ENCODE results near the gene CCL16. TPM values are rescaled to one million over a fixed set of nuclear protein-coding genes. Genes with fewer than 3 reads are reported as not detected.
A peak's percentile ranks its signal among the peaks of the same experiment; 100 is the strongest.
"Not testable (repeated sequence)": the region's sequence is repeated elsewhere in the genome, so short reads cannot be mapped to it uniquely, and the experiment has no call there.

CCL16 gene
- polyA plus RNA-seq, 3 donors: 0.17 to 0.42 (median 0.30) TPM

DNA sequence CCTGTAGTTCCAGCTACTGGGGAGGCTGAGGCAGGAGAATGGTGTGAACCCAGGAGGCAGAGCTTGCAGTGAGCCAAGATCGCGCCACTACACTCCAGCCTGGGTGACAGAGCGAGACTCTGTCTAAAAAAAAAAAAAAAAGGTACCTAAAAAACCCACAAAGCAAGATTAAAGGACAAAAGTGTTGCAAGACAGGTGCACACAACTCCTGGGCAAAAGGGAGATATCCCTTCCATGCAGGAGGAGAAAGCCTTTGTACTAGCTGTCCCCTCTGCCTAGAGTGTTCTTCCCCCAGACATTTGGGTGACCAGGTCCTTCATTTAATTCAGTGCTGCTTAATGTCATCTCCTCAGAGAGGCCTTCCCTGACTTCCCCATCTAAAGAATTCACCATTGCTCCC lies 42.8 kb downstream of the CCL16 start:
- DNase-seq: not testable (repeated sequence)

DNA sequence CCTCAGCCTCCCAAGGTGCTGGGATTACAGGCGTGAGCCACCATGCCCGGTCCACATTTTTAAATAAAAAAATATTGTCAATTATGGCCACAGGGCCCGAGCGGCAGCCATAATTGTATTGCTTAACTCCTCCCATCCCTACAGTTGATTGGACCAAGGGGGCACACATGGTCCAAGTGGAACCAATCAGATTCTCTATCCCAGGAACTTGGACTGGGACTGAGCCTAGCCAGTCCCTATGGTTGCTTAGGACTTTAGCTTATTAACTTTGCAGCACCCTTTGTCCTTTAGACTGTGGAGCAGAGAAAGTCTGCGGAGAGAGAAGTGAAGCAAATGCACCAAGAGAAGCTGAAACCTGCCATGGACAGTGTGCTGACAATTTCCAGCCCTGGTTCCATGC lies 45.2 kb downstream of the CCL16 start:
- no peak for DNase-seq

DNA sequence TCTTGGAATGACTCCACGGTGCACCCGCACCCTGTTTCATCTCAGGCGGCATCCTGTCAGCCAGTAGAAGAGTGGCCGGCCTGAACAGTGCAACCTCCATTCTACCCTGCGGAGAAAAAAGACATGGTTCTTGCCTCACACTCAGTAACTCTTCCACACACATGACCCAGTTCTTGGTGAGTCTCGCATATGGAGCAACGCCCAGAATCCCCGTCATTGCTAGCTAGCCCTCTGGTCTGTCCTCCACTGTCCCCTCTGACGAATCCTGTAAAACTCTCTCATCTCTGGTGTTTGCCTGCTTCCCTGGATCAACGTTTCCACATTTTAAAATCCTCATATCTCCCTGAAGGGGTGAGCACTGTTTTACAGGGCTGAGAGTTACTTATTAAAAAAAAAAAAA lies 46.5 kb downstream of the CCL16 start:
- DNase-seq: no peak

DNA sequence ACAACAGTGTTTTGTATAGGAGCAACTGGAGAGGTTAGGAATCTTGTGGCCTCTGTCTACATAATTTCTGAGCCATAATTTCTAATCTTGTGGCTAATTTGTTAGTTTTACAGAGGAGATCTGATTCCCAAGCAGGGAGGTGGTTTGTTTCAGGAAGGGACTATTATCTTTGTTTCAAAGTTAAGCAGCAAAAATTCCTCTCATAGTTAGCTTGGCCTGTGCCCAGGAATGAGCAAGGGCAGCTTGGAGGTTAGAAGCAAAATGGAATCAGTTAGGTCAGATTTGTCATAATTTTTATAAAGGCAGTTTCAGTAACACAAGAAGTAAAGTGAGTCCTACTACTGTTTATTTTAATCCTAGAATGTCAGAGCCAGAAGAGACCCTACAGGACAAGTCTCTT lies 48.7 kb downstream of the CCL16 start:
- DNase-seq: peak; percentile 29

DNA sequence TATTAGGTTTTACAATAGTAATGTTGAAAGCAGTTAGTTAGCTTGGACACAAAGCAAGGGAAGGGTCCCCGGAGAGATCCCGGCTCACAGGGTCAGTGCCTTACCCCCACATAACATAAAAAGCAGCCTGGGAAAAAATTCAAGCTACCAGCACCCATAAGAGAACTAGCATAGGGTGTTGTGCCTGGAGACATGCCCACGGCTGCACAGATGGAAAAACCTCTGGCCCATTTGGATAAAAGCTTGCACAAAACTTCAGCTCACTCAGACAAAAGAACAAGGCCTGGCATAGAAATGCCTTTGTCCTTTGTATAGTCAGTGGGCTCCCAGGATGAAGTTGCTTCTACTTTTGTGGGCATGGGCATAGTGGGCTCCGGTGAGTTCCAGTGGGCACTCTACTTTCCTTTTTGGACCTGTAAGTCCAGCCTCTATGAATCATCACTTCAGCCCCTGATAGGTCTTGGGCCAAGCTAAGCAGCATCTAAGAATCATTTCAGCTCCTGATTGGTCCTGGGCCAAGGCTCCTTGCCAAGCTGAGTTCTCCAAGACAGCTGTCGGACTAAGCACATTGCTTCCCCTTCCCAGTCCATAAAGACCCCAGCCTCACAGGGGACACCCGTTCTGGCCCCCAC lies 49.4 kb downstream of the CCL16 start:
- peak; percentile 43 for DNase-seq

DNA sequence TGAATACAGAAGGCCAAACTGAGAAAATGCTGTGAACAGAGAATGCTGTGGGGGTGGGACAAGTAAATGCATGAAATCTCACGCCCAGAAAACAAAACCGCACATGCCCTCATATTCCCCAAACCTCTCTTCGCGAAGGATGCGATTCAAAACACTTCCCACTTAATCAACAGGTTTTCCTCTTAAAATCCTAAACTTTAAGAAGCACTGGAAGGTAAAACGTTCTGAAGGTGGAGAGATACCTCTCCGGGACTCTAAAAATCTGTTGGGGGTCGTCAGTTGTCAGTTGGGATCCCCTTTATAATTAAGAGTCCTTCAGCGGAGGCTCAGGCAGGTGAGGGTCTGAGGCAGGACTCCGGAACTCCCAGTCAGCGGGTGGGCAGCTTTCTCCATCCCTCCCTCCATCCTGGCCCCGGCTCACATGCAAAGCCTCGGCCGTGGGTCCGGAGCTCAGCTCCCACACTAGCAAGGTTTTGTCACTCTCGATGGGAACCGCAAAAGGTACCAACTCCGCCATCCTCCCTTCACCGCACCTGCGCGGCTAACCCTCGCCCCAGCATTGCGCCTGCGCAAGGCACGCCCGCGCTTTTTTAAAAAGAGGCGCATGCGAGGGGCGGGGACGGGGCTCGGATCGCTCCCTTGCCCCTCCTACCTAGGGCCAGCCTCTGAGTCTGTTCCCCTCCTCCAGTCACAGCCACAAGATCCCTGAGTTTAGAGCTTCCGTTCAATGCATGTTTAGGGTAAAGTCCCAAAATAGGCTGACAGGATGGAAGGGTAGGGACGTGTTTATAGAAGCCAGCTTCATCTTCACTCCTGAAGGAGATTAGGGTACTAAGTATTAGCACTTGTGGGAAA lies 50.9 kb downstream of the CCL16 start, which contains the start of gene RDM1:
Gene RDM1, minus strand, starts transcription at position 563 of the 855 bp plus-strand sequence. Its CDS starts 46 bp downstream, at position 517.
- DNase-seq: peak; percentile 86

DNA sequence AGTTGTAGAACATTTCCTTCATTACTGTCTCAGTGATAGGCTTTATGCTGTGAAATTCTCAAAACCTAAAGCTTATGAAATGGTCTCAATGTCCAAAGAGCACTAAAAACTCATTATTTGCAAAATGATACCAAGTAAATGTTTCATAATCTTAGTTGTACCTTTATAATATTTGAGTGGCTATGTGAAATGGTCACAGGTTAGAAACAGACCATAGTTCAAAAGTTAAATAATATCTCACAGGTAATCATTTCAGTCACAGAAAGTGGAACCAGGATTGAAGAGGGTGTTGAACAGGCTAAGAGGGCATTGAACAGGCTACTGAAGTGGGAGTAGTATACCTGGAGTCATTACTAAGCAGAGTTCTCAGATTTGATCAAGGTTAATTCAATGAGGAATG lies 53.6 kb downstream of the CCL16 start:
- no peak for DNase-seq

Other genes starting within 250 kb of the CCL16 start
- gene RASL10B, start 249.9 kb downstream of the CCL16 start, polyA plus RNA-seq (ENCODE audit: insufficient read length in 3 of 3): 10 to 100 TPM; 12.4 to 17.1 (median 16.1) TPM
- gene GAS2L2, start 228.3 kb downstream of the CCL16 start, polyA plus RNA-seq (ENCODE audit: insufficient read length in 3 of 3): under 1 TPM; 0.03 to 0.13 (median 0.07) TPM
- under 1 TPM in 2 of 3 donors, not detected in 1; 0.09 to 0.29 TPM for gene C17orf50, start 220.6 kb downstream of the CCL16 start, polyA plus RNA-seq (ENCODE audit: insufficient read length in 3 of 3)
- 1 to 10 TPM; 1.7 to 3.2 (median 2.0) TPM for gene MMP28, start 185.9 kb downstream of the CCL16 start, polyA plus RNA-seq (ENCODE audit: insufficient read length in 3 of 3)
- gene TAF15, start 172.0 kb downstream of the CCL16 start, polyA plus RNA-seq (ENCODE audit: insufficient read length in 3 of 3): 100 to 1,000 TPM; 208 to 284 (median 226) TPM
- under 1 TPM; 0.06 to 0.61 (median 0.16) TPM for gene HEATR9, start 112.6 kb downstream of the CCL16 start, polyA plus RNA-seq (ENCODE audit: insufficient read length in 3 of 3)
- gene CCL5, start 101.1 kb downstream of the CCL16 start, polyA plus RNA-seq (ENCODE audit: insufficient read length in 3 of 3): 1 to 10 TPM in 2 of 3 donors, under 1 TPM in 1; 0.96 to 1.4 (median 1.4) TPM
- 1 to 10 TPM; 2.5 to 4.0 (median 3.6) TPM for gene RDM1, start 50.7 kb downstream of the CCL16 start, polyA plus RNA-seq (ENCODE audit: insufficient read length in 3 of 3)
- not detected for gene LYZL6, start 37.8 kb downstream of the CCL16 start, polyA plus RNA-seq (ENCODE audit: insufficient read length in 3 of 3)
- 10 to 100 TPM; 18.3 to 23.1 (median 22.1) TPM for gene CCL14, start 5.2 kb upstream of the CCL16 start, polyA plus RNA-seq (ENCODE audit: insufficient read length in 3 of 3)
- 10 to 100 TPM in 1 of 3 donors, 1 to 10 TPM in 2; 5.2 to 10.5 (median 6.9) TPM for gene CCL15, start 20.1 kb upstream of the CCL16 start, polyA plus RNA-seq (ENCODE audit: insufficient read length in 3 of 3)
- under 1 TPM in 1 of 3 donors, not detected in 2; 0.56 TPM for gene CCL23, start 36.5 kb upstream of the CCL16 start, polyA plus RNA-seq (ENCODE audit: insufficient read length in 3 of 3)
- gene CCL18, start 82.8 kb upstream of the CCL16 start, polyA plus RNA-seq (ENCODE audit: insufficient read length in 3 of 3): not detected
- 1 to 10 TPM in 2 of 3 donors, under 1 TPM in 1; 0.65 to 2.6 (median 1.9) TPM for gene CCL3, start 108.6 kb upstream of the CCL16 start, polyA plus RNA-seq (ENCODE audit: insufficient read length in 3 of 3)
- 1 to 10 TPM in 1 of 3 donors, under 1 TPM in 2; 0.73 to 1.3 (median 0.88) TPM for gene CCL4, start 122.3 kb upstream of the CCL16 start, polyA plus RNA-seq (ENCODE audit: insufficient read length in 3 of 3)
- 10 to 100 TPM in 2 of 3 donors, 1 to 10 TPM in 1; 8.0 to 22.9 (median 13.6) TPM for gene TBC1D3B, start 195.1 kb upstream of the CCL16 start, polyA plus RNA-seq (ENCODE audit: insufficient read length in 3 of 3)
- gene CCL3L1, start 215.3 kb upstream of the CCL16 start, polyA plus RNA-seq (ENCODE audit: insufficient read length in 3 of 3): under 1 TPM; 0.65 to 0.73 (median 0.69) TPM
- under 1 TPM; 0.53 to 0.84 (median 0.83) TPM for gene CCL4L2, start 229.6 kb upstream of the CCL16 start, polyA plus RNA-seq (ENCODE audit: insufficient read length in 3 of 3)